Tongue (tissue), 2 donors: ENCODE measurements around the gene TTC39B. TPM values are rescaled to one million over a fixed set of nuclear protein-coding genes. Genes with fewer than 3 reads are reported as not detected.
"Not testable (repeated sequence)": the region's sequence is repeated elsewhere in the genome, so short reads cannot be mapped to it uniquely, and the experiment has no call there.

ENCODE experiments used
- DNase-seq: peaks from one replicate; pipeline ENCODE4 v3.0.0-alpha.2; 2015
- total RNA-seq: library from RNA; depleted of rRNA; stranded (reverse); fragments of >200 nt; gene quantifications from one replicate; pipeline ENCODE4 v1.2.3, GENCODE V29; 2014

The TTC39B gene
- total RNA-seq = 6.7 TPM

- DNase-seq = peak; percentile 95
Measured at GRCh38 chr9:15306757-15307522, at the start of gene TTC39B. Gene TTC39B (minus strand): TSS chr9:15307216. CDS start chr9:15307125, 91 bp downstream.

DNA sequence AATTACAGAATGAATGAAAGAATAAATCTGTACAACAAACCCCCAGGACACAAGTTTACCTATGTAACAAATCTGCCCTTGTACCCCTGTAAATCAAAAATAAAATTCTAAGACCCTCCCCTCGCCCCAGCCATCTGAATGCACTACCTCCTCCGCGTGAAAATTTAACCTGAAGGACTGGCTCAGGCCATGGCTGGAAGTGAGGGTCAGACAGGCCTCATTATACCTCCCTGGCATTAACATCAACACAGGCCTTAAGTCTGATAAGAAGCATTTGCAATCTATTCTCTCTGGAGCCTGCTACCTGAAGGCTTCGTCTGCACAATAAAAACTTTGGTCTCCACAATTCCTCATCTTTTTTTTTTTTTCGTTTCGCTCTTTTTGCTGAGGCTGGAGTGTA, 48.7 kb upstream of the TTC39B start:
- DNase-seq = no peak

DNA sequence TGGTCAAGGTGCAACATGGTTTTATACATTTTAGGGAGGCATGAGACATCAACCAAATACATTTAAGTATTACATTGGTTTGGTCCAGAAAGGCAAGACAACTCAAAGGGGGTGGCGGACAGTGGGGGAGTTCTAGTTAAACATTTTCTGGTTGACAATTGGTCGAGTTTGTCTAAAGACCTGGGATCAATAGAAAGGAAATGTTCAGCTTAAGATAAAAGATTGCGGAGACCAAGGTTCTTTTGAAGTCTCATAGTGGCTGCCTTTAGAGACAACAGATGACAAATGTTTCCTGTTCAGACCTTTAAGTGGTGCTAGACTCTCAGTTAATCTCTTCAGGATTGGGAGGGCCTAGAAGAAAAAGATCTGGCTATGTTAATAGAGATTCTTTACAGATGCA, 47.7 kb upstream of the TTC39B start:
- no peak for DNase-seq

DNA sequence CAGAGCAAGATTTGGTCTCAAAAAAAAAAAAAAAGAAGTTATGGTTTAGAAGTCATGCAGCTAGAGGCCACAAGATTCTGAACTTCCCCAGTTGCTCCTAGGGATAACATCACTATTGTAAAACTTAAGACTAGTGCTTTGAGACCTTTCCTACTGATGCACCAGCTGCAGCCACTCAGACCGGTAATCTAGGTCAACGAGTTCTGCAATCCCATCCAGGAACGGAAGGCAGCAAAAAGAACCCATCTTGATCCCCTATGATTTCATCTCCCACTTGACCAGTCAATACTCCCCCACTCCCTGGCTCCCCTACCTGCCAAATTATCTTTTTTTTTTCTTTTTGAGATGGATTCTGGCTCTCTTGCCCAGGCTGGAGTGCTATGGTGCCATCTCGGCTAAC, 46.9 kb upstream of the TTC39B start:
- no peak for DNase-seq

GRCh38 chr9:15352306-15352705, 45.3 kb upstream of the TTC39B start:
- no peak for DNase-seq

- DNase-seq = no peak
Measured at GRCh38 chr9:15349892-15350761, 43.1 kb upstream of the TTC39B start.

DNA sequence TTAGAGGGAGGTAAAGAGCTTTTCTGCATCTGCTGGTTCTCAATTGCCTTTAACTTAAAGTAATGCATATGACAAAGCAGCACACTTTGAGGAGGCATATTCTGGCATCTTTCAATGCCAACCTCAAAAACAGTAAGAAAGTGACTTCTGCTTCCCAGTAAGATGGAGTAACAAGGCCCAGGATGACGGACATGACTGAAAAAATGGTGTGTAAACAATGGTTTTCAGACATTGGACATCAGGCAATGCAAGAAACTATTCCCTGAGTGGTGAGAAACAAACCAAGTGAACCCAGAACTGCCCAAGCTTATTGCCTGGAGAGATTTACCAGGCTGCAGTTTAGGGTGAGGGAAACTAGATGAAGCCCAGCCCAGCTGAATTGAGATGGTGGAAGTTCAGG, 39.8 kb upstream of the TTC39B start:
- DNase-seq = no peak

- DNase-seq = no peak
Measured at GRCh38 chr9:15344191-15344590, 37.2 kb upstream of the TTC39B start.

DNA sequence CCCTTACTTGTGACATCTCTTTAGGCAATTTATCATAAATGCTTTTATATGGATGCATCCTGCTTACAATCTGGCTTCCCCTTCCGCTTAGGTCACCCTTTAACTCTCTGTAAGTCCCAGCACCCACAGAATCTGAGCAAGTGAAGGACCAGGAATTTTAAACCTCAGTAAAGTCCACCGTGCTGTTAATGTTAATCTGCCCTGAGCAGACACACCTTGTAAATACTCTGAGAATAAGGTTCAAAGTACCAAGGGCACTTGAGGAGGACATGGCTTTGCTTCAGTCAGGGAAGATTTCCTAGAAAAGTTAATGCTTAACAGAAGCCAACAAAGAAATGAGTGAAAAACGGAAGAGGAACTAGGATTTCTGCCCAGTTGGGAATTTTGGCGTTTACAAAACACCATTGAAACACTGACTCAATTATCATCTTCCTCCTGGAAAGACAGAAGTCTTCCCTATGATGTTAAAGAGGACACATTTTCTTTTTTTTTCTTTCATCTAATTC, 26.4 kb upstream of the TTC39B start:
- no peak for DNase-seq

GRCh38 chr9:15332939-15333338, 25.9 kb upstream of the TTC39B start:
- DNase-seq = no peak

- no peak for DNase-seq
Measured at GRCh38 chr9:15329539-15330109, 22.6 kb upstream of the TTC39B start.

GRCh38 chr9:15328946-15329345, 21.9 kb upstream of the TTC39B start:
- no peak for DNase-seq

GRCh38 chr9:15322695-15323094, 15.7 kb upstream of the TTC39B start:
- DNase-seq = not testable (repeated sequence)

GRCh38 chr9:15319661-15320060, 12.6 kb upstream of the TTC39B start:
- not testable (repeated sequence) for DNase-seq

DNA sequence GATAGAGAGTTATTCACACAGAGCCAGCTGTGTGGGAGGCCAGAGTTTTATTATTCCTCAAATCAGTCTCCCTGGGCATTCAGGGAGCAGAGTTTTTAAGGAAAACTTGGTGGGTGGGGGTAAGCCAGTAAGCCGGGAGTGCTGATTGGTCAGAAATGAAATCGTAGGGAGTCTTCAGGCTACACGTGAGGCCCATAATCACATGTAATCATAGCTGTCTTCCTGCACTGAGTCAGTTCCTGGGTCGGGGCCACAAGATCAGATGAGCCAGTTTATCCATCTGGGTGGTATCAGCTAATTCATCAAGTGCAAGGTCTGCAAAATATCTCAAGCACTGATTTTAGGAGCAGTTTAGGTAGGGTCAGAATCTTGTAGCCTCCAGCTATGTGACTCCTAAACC, 10.8 kb upstream of the TTC39B start:
- DNase-seq = no peak

DNA sequence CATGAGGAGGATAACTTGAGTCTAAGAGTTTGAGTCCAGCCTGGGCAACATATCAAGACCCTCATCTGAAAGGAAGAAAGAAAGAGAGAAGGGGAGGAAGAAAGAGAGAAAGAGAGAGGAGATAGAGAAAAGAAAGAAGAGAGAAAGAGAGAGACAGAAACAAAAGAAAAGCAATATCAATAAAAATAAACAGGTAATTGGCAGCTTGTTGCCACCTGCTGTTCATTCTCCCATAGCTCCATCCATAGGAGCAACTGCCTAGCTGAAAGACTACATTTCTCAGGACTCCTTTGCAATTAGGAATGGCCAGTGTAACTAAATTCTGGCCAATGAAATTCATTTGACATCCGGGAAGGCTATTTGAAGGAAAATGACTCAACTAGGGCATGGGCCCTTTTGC, 4.6 kb upstream of the TTC39B start:
- DNase-seq = no peak

DNA sequence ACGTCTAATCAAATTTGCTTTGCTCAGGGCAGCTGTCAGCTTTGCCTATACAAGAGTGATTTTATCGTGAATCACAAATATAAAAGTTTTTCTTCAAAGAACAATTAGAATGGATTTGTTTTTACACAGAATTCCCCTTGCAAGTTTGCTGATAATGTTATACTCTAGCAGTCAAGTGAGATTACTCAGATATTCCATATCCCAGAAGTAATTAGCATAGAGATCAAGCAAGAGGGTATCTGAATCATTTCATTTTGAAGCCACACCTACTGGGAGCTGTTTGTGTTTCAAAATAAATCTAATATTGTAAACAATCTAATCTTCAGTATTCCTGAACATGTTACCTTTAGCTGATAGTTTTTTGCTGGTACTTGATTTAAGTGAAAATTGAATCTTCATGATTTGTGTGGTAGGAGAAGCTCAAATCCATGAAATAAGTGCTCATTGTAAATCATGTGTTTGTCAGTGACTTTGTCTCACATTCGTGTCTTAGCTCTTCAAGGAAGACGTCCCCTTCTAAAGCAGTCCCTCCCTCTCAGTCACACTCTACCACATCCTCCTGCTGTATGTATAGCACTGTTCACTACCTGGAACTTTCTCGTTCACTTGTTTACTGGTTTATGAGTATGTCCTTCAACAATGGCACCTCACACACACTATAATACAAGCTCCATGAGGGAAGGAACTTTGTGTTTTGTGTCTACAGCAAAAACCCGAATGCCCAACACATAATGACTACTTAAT, 3.3 kb upstream of the TTC39B start:
- DNase-seq = no peak

DNA sequence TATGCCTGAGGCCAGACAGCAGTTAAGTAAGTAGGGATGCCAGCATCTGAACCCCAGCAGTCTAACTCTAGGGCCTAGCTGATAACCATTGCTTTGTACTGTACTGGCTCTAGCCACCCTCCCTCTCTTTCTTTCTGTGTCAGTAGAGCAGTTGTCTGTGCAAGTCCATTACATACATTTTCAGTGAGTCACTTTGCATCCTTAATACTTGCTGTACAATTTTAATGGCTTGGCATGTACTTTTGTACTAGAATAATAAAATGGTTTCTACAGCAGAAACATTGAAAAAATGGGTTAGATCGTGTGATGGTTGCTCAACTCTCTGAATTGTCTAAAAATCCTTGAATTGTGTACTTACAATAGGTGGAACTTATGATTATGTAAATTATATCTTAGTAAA, 1.5 kb upstream of the TTC39B start:
- DNase-seq = no peak

DNA sequence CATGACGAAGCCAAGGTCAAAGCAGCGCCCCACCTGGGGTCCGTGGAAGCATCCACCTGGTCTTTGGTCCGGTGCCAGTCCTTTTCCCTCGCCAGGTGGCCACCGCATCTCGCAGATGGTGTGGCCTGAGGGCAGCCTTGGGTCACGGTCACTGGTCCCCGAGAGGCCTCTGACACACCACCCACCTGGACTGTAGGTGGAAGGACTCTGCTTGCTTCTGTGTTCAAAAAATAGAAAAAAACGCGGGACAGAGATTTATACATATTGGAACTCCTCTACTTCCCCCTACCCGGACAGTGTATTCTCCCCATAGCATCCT, 466 bp upstream of the TTC39B start:
- no peak for DNase-seq

- peak; percentile 51 for DNase-seq
Measured at GRCh38 chr9:15306068-15306756, 804 bp downstream of the TTC39B start.

DNA sequence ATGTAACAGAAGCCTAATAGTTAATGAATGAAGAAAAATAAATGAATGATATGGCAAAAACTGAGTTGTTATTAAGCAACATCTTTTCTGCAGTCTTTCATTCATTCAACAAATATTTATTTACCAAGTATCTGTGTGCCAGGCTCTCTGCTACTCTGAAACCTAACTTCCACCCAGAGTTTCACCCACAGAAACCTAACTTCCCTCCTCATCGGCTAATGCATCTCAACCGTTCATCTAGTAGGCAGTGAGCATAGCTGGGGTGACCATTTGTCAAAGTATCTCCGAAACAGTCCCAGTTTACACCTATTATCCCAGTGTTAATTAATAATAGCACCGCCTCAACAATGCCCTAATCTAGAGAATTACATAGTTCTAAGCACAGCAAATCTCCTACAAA, 1.5 kb downstream of the TTC39B start:
- no peak for DNase-seq

DNA sequence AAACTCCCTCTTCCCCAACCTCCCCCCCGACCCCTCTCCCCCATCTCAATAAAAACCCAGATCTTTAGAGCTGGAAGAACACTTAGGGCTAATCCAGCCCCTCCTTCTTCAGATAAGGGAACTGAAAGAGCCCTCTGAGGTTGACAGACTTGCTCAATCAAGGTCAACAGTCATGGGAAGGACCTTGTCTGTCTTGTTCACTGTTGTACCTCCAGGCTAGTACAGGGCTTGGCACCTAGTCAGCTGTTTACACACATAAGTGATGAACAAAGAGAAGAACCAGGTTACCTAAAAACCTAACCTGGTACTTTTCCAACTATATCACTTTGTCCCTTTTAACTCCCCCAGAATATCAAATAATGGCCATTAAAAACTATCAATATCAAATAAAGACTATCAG, 2.4 kb downstream of the TTC39B start:
- no peak for DNase-seq
